ENCODE data around the gene PHYKPL.

DNA sequence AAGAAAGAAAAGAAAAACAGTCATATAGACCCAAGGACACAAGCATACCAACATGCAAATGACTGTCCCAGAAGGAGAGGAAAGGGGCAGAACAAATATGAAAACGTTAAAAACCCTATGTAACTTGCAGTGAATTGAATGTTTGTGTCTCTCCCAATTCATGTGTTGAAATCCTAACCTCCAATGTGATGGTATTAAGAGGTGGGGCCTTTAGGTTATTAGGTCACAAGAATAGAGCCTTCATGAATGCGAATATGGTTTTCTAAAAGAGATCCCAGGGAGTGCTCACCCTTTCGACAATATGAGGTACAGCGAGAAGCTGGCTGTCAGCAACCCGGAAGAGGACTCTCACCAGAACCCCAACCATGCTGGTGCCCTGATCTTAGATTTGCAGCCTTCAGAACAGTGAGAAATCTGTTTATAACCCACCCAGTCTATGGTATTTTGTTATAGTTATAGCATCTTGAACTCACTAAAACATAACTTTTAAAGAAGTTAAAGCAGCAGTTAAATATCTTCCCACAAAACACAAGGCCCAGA is 14.3 kb downstream of the PHYKPL start:
- TF ChIP-seq POLR2AphosphoS5 (IDR thresholded peaks at IDR 0.05; ENCODE audit: low read depth) = no peak
- TF ChIP-seq, protein P1, sequence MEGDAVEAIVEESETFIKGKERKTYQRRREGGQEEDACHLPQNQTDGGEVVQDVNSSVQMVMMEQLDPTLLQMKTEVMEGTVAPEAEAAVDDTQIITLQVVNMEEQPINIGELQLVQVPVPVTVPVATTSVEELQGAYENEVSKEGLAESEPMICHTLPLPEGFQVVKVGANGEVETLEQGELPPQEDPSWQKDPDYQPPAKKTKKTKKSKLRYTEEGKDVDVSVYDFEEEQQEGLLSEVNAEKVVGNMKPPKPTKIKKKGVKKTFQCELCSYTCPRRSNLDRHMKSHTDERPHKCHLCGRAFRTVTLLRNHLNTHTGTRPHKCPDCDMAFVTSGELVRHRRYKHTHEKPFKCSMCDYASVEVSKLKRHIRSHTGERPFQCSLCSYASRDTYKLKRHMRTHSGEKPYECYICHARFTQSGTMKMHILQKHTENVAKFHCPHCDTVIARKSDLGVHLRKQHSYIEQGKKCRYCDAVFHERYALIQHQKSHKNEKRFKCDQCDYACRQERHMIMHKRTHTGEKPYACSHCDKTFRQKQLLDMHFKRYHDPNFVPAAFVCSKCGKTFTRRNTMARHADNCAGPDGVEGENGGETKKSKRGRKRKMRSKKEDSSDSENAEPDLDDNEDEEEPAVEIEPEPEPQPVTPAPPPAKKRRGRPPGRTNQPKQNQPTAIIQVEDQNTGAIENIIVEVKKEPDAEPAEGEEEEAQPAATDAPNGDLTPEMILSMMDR (IDR thresholded peaks at IDR 0.05; ENCODE audit: insufficient read depth, low read length) = no peak
- TF ChIP-seq, protein P2, sequence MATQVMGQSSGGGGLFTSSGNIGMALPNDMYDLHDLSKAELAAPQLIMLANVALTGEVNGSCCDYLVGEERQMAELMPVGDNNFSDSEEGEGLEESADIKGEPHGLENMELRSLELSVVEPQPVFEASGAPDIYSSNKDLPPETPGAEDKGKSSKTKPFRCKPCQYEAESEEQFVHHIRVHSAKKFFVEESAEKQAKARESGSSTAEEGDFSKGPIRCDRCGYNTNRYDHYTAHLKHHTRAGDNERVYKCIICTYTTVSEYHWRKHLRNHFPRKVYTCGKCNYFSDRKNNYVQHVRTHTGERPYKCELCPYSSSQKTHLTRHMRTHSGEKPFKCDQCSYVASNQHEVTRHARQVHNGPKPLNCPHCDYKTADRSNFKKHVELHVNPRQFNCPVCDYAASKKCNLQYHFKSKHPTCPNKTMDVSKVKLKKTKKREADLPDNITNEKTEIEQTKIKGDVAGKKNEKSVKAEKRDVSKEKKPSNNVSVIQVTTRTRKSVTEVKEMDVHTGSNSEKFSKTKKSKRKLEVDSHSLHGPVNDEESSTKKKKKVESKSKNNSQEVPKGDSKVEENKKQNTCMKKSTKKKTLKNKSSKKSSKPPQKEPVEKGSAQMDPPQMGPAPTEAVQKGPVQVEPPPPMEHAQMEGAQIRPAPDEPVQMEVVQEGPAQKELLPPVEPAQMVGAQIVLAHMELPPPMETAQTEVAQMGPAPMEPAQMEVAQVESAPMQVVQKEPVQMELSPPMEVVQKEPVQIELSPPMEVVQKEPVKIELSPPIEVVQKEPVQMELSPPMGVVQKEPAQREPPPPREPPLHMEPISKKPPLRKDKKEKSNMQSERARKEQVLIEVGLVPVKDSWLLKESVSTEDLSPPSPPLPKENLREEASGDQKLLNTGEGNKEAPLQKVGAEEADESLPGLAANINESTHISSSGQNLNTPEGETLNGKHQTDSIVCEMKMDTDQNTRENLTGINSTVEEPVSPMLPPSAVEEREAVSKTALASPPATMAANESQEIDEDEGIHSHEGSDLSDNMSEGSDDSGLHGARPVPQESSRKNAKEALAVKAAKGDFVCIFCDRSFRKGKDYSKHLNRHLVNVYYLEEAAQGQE (IDR thresholded peaks at IDR 0.05; ENCODE audit: insufficient replicate concordance, low read depth) = no peak
